GM18867 (cell line): Measurements from ENCODE around the gene C3AR1.
A peak's percentile ranks its signal among the peaks of the same experiment; 100 is the strongest.

Source experiments
- ATAC-seq: cut with Tn5 transposase; IDR thresholded peaks from one replicate; pipeline ENCODE4 v1.9.1; 2021; ENCODE audit warnings: mild to moderate bottlenecking, moderate library complexity; ENCODE audit not compliant: unreplicated experiment

The C3AR1 gene

DNA sequence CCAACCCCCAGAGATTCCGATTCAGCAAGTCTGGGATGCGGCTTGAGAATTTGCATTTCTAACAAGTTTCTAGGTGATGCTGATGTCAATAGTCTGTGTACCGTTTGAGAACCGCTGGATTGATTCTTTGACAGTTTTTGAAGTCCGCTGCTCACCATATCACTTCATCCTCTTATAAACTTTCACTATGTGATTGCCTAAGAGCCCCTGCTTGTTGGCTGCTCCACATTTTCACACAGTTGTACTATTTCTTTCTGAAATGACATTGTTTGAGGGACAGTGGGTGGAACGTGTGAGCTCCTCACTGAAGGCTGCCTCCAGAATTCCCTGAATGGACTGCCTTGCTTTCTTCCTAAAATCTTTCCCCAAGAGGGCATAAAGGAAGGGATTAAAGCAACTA, 7.7 kb downstream of the C3AR1 start:
- ATAC-seq, result no peak

DNA sequence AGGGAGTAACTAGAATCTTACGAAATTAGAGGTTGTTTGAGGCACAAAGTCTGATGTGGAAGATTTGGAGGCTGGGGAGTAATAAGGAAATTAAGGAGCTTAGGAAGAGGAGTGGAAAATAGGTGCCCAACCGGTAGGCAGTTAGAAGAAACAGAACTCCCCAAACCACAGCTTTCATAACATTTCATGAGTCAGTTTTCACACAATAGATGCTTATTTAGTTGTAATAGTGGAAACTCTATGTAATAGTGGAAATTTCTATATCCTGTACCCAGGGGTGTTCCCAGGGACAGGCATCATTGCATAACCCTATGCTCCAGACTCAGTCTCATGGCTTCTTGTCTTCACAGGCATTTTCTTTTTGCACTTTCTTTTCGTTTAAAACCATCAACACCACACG, 8.3 kb downstream of the C3AR1 start:
- no peak for ATAC-seq

DNA sequence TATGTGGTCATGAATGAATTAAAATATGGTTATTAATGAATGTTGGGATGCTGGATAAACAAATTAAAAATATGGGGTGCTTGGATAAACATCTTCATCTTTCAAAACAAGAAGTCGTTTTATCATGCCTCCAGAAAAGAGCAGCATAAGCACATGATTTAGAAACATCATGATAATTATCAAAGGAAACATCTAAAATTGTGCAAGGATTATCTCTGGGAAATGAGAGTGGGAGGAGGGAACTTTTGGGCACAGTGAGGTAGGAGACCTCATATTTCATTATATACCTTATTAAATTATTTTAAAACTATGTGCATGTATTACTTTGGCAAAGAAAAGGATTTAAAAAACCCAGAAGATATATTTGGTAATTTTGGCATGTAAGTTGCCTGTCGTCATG, 8.9 kb downstream of the C3AR1 start:
- no peak for ATAC-seq

DNA sequence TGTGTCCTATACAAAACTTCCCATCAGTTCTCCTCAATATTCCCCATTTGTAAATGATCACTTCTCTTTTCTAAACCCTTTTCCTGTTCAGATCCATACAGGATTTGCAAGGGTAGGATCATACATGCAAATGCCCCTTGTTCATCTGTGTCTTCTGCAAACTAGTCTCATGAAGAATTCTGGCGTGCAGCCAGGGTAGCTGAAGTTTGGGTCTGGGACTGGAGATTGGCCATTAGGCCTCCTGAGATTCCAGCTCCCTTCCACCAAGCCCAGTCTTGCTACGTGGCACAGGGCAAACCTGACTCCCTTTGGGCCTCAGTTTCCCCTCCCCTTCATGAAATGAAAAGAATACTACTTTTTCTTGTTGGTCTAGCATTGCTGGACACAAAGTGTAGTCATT, 11.3 kb downstream of the C3AR1 start:
- ATAC-seq, result no peak

DNA sequence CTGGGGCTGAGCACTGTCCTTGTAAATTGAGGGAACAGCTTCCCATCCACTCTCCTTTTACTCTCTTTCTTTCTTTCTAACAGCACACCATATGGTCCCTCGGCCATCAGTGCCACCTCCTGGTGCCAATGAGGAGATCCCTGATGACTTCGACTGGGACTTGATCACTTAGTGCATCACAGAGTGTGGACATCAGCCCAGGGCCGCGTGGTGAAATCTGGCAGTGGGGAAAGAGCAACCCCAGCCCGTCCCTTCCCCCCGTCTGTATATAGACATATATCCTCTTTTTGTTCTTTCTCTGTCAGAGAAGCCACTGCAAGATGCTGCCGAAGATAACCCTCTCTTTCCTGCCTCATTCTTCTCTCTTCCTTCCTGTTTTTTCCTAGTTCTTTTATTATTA, 13.5 kb downstream of the C3AR1 start:
- no peak for ATAC-seq

DNA sequence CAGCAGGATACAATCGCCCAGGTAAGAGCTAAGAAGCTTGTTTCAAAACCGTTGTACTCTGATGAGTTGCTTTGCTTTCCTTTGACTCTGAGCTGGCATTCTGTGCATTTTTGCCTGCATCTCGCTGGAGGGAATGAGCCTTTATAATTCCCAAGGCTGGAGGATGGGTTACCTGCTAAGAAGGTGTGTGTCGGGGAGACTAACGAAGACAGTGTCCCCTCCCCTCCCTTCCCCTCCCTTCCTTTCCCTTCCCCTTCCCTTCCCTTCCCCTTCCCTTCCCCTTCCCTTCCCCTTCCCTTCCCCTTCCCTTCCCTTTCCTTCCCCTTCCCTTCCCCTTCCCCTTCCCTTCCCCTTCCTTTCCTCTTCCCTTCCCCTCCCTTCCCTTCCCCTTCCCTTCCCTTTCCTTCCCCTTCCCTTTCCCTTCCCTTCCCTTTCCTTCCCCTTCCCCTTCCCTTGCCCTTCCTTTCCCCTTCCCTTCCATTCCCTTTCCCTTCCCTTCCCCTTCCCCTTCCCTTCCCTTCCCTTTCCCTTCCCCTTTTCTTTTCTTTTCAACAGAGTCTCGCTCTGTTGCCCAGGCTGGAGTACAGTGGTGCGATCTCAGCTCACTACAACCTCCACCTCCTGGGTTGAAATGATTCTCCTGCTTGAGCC, 15.4 kb downstream of the C3AR1 start:
- no peak for ATAC-seq

DNA sequence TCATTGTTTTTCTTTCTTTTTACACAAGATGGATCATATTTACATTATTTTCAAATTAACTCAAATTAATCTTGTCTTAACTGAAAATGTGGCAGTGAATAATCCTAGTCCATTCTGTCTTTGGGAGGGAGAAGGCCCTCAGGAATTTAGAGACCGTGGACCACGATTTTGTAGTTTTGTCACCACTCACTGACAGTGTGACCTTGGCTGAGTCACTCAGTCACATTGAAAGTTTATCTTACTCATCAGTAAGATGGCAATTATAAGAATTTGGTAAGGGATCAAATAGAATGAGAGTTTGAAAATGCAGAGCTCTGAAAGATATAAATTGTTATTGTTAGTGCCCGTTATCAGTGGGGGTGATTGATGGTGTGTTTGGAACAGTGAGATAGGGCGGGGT, 17.3 kb downstream of the C3AR1 start:
- ATAC-seq, result no peak

DNA sequence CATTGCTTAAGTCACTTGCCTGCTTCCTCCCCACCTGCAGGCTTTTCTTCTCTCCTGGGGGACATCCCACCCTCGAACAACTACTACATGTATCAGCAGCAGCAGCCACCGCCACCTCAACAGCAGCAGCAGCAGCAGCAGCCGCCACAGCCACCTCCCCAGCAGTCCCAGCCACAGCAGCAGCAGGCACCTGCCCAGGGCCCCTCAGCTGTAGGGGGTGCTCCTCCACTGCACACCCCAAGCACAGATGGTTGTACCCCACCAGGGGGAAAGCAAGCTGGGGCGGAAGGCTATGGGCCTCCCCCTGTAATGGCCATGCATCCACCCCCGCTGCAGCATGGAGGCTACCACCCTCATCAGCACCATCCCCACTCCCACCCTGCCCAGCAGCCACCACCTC, 18.3 kb downstream of the C3AR1 start:
- no peak for ATAC-seq

DNA sequence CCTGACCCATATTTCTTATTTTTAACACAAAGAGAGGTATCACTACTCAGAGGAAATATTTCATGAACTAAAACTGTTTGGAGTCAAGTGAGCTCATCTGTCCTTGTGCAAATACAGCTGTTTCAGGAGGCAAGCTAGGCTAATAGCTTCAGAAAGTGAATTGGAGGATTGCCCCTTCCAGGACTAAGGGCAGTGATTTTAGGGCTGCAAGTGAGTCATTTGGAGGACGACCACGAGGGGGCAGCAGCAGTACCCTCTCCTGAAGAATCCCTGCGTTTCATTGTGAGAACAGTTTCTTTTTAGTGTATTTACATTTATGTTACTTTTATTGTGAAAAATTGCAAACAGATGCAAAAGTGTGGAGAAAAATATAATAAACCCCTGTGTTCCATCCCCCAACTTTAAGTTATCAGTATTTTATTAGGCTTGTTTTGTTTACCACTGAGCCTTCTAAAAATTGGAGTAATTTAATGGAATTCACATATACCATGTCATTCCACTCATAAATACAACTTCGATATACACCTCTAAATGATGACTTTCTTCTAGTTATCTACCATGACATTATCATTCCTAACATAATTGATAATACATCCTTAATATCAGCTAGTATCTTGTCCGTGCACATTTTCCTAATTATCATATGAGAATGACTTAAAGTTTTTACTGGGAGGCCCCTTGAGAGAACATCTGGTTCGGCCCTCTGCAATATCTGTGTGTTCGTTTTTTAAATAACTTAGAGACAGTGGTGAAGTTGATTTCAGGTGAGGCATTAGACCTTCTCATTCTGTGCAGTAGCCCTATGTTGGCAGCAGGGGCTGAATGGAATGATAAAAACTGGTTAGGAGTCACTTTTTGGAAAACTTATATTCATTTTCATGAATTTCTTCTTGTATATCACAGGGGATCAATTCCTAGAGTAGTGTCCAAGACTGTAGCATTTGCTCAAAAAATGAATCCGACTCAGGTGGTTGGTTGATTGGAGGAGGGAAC, 19.9 kb downstream of the C3AR1 start:
- no peak for ATAC-seq

DNA sequence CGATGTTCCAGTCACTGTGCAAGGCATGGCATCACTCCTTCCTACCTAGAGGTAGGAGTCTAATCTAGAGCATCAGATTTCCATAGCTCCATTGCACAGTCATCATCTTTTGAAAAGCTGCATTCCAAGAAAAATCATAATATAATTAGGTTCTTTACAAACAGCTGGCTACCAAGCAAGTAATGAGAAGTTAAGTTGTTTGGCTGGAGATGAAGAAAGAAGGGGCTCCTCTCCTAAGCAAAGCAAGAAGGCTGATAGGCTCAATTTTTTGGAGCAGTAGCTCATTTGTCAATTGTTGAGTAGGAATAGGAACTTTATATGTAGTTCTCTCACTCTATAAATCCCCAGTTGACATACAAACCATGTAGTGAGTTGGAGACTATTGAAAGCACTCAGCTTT, 25.4 kb downstream of the C3AR1 start:
- no peak for ATAC-seq

DNA sequence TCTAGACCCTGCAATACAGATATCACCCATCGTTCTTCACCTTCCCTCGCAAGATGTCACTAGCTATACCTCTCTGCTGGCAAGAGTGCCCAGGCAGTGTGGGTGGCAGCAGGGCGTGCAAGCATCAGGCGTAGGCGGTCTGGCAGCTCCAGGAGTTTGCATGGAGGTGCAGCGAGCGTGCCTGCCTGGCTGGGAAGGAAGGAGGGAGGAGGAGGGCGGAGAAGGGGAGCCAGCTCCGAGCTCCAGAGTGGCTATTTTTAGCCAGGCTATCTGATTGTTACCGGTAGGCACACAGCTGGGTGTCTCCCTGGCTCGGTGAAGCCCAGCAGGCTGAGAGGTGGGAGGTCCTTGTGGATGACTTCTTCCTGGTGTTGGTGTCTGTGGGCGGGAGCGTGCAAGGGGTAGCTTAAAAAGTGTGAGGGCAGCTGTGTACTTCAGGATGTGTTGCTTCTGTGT, 27.5 kb downstream of the C3AR1 start:
- ATAC-seq, result no peak

DNA sequence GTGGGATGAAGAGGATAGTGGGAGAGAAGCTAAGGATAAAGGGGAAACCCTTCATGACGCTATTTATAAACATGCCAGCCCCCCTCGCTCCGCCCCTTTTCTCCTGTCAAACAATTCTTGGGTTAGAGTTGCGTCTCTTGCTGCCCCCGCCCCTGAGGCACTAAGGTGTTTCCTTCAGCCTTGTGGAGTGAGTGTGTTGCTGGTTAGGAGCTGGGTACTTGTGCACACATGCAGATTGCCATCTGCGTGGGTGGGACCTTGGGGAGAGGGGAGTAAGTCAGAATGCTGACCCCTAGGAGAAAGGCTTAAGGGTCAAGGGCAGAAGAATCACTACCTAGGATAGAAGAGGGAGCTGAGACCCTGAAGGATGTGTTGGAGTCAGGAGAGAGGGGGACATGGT, 28.2 kb downstream of the C3AR1 start:
- ATAC-seq, result no peak

DNA sequence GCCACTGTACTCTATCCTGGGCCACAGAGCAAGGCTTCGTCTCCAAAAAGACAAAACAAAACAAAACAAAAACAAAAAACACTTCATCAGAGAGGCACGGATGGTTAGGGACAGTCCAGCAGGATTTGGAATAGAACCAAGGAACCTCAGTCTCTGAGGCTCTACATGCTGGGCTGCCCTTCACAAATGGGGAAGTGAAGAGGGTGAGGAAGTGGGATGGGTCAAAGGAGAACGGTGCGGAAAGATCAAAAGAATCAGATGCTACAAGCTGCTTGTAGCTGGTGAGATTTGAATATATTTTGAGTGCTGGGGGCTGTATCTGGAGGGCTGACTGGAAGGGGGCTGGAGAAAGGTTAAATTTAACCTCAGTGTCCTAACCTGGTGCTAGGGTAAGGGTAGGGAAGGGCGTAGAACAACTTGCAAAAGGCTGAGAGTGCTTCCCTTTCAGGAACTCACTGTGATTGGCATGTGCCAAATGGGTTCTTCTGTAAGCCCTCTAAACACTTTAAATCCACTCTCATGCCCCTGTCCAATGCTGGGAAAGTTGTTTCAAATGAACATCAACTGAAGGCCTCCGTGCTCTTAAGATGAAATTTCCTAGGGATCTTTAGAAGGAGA, 29.0 kb downstream of the C3AR1 start:
- ATAC-seq, result no peak

DNA sequence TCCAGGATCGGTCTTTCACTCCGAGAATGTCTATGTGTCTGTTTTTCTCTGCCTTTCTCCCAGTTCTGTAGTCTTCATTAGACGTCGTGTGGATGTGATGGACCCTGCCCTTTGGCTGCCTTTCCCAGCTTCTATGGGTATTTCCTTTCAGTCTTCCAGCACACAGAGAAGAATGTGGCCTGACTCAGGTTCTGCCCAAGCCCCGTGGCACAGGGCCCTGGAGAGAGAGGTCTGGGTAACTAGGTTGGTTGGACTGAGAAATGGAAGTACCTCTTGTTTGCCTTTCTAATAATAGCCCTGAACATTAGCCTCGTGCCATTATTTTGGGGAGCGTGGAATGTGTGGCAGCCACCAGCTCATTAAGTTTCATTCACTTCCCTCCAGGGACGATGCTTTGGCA, 29.8 kb downstream of the C3AR1 start:
- ATAC-seq, result no peak

DNA sequence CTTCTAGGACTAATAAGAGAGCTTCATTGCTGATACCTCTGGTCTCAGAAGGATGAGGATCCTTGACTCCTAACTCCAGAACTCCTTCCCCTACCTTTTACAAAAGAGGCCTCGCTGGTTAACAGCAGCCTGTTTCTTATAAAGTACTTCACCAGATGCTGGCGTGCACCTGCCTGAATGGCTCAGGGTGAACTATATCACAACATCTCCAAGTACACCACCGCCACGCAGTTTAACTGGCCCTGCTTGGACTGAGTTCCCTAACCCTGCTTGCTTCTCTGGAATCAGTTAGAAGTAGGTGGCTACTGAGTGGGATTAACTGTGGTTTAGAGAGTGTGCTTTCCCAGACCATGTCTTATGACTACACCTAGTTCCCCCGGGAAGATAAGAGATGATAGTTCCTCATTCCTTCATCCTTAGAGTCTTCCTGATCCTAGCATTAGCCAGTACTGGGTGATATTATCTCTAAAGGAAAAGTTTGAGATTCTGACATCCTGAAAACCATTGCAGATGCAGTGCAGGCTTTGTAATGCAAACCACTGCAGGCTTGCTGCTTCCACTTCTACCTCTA, 30.6 kb downstream of the C3AR1 start:
- ATAC-seq, result no peak

DNA sequence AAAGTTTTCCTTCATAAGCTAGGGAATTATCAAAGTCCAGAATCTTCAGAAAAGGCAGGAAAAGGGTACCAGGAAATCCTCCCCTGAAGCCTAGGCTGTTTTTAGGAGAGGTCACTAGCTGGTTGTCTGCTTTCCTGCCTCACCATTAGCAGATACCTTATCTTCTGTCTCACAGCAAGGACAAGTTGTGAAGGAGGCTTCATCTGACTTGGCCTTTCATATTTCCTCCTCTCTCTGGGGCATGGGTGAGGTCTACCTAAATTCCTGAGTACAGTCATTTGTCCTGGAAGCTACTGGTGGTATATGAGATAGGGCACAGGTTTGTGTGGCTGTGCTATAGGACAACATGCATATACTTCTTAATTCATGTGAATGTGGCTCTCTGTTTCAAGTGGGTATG, 31.4 kb downstream of the C3AR1 start:
- ATAC-seq, result no peak

DNA sequence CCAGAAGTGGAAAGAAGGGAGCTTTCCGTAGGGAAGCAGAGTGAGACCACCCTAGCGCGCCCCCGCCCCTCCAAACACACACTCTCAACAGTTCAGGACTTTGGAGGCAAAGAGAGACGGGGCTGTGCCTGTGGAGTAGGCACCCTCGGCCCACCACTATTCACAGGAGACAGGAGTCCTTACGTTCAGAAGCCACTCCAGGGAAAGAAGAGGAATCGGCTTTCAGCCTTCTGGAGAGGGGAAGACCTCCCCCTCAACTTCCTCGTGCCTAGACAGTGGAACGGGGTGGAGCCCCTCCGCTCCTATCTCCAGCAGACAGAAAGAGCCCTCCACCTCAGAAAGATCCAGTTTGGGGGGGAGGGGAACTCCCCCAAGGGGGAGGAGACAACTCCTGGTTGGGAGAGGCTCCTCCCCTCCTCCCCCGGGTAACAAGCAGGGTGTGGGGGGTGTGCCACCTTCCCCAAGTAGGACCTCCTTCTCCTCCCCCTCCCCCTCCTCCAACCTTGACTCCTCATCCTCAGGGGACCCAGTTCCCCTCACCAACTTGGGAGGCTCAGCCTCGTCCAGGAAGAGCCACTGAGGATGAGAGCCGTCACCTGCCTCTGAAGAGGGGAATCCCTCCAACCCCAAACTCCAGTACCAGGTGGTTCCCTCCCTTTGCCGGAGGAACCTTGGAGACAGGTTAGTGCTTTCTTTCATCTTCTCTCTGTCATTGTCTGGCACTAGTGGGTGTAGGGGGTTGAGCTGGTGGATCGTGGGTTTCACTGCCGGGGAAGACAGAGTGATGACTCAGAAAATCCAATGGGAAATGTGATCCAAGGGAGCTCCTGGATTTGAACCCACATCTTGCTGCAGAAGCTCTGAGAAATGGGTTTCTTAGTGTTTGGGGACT, 32.8 kb downstream of the C3AR1 start:
- no peak for ATAC-seq

DNA sequence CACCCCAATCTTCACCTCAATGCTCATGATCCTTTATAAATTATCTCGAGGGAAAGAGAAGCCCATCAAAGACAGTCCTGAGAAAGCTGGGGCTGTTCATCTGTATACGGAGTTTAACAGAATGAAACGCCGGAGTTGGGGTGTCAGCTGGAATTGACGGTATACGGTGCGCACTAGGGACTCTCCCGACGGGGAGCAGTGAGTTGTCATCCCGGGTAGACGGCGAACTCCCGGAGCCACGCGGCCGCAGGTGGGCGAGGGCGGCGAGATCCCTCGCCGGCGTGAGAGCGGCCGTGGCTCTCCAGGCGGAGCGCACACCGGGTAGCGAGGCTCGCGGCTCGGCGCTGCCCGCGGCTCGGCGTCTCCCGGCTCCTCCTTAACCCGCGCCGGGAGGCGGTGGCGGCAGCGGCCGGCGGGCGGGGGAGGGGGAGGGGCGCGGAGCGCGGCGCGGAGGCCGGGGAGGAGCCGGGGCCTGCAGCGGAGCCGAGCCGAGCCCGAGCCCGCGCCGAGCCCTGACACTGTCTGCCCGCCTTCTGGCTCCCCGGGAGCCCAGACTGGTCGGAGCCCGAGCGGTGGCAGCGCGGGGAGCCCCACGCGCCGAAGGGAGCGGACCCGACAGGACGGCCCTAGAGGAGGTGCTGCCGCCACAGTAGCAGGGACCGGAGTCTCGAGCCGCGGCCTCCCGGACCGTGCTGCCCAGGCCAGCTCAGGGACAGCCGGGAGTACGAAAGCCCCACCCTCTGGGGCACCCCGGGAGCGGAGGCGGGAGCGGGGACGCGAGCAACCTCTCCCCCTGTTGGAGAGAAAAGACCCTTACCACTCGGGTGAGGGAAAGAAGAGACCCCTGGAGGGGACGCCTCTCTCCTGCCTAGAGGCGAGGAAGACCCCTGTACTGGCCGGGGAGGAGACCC, 33.7 kb downstream of the C3AR1 start, which contains the start of gene FOXJ2:
Gene FOXJ2, plus strand, starts transcription at position 475 of the 911 bp plus-strand sequence. CDS start 7,117 bp downstream, outside the sequence.
- peak; percentile 73 for ATAC-seq

DNA sequence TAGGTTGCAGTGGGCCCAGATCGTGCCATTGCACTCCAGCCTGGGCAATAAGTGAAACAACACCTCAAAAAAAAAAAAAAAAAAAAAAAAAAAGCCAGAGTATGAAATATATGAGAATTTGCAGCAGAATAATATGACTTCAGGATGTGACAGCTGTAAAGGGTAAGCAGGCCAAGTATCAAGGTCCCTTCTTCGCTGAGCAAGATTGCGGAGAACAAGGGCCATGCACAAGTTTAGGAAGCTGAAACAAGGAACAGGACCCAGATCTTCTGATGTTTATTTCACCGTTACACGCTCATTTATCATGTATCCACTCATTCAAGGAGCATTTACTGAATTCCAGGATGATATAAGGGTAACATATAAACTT, 34.3 kb downstream of the C3AR1 start:
- no peak for ATAC-seq
